Measurements from ENCODE around the gene UBE2E2.

DNA sequence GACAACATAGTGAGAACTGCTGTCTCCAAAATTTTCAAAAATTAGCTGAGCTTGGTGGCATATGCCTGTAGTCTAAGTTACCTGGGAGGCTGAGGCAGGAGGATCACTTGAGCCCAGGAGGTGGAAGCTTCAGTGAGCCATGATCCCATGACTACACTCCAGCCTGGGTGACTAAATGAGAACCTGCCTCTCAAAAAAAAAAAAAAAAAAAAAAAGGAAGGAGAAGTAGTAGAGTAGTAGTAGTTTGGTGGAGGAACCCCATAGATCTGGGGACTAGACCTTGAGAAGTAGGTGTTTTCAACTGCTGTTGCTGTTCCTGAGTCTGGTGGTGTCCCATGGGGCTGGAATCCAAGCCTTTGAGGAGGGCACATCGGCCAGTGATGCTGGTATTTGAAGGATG lies 38.4 kb upstream of the UBE2E2 start:
- TF ChIP-seq, protein P1, sequence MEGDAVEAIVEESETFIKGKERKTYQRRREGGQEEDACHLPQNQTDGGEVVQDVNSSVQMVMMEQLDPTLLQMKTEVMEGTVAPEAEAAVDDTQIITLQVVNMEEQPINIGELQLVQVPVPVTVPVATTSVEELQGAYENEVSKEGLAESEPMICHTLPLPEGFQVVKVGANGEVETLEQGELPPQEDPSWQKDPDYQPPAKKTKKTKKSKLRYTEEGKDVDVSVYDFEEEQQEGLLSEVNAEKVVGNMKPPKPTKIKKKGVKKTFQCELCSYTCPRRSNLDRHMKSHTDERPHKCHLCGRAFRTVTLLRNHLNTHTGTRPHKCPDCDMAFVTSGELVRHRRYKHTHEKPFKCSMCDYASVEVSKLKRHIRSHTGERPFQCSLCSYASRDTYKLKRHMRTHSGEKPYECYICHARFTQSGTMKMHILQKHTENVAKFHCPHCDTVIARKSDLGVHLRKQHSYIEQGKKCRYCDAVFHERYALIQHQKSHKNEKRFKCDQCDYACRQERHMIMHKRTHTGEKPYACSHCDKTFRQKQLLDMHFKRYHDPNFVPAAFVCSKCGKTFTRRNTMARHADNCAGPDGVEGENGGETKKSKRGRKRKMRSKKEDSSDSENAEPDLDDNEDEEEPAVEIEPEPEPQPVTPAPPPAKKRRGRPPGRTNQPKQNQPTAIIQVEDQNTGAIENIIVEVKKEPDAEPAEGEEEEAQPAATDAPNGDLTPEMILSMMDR (conservative IDR thresholded peaks at IDR 0.05; ENCODE audit: low read length): no peak
- no peak for TF ChIP-seq EZH2phosphoT487 (IDR thresholded peaks at IDR 0.05; ENCODE audit: borderline replicate concordance, low read depth, low read length)

Measured in OCI-LY7 (cell line).